Stimulated activated memory B cell treated with anti-CD40 and anti-IgM and Interleukin-4, amounts not matched to agents 10 μg/mL and 1 μg/mL and 100 μg/mL, for 72 hours (primary cell): ENCODE measurements around the gene SPTA1.
A peak's percentile ranks its signal among the peaks of the same experiment; 100 is the strongest.

Source experiments
- ATAC-seq: fragments of 150-1000 bp; cut with Tn5 transposase; 2 replicates; pipeline ENCODE4 v1.10.0; 2021
- H3K27ac Mint-ChIP-seq: one replicate; pipeline ENCODE4 v1.8.0; 2022; ENCODE audit warnings: mild to moderate bottlenecking, mixed read lengths
- H3K27me3 Mint-ChIP-seq: one replicate; pipeline ENCODE4 v1.8.0; 2022; ENCODE audit warnings: mixed read lengths
- H3K36me3 Mint-ChIP-seq: one replicate; pipeline ENCODE4 v1.8.0; 2022; ENCODE audit warnings: mixed read lengths
- H3K4me1 Mint-ChIP-seq: one replicate; pipeline ENCODE4 v1.8.0; 2022; ENCODE audit warnings: mixed read lengths
- H3K4me3 Mint-ChIP-seq: one replicate; pipeline ENCODE4 v1.8.0; 2022; ENCODE audit warnings: mild to moderate bottlenecking, moderate library complexity, mixed read lengths
- H3K9me3 Mint-ChIP-seq: one replicate; pipeline ENCODE4 v1.8.0; 2022; ENCODE audit warnings: mixed read lengths

SPTA1 gene

DNA sequence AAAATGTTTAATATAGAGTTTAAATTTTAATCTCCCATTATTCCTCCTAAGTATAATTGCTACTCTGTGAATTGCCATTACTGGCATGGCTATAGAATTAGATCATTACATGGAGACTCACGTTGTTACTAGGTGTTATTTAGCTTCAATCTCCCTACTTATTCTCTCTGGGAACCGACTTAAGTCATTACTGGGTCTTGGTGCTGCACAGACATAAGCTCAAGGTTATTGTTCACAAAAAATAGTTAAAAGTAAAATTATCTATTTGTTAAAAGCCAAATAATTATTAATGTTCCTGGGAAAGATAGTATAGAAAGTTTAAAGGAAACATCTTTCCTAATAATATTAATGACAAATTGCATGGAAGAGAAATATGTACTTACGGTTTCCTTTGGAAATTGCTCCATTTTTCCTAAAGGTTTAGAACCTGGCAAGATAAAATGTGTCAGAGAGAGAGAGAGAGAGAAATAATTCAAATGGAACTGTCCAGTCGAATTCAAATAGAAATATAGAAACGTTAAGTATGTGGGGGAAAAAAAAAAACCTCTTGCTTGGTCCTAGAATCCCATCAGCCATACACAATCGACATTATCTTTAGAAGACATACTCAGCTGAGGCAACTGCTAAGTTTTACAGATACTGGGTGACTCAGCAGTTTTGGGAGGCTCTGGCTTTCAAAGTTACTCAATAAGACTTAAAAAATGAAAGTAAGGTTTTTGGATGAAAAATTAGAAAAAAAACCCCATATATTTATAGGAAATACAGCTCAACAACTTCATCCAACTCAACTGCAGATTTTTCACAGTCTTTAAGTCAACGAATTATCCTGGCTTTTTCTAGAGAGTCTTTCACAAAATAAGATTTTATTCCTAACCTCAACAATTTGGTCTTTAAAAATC is at the start of gene SPTA1:
TSS of gene SPTA1 (minus strand) at position 605 of the 899 bp plus-strand sequence. CDS start at position 407, 198 bp downstream.
- no peak for ATAC-seq
- H3K4me1 Mint-ChIP-seq, result no peaks in the 10 kb centered on the region
- no peaks in the 10 kb centered on the region for H3K9me3 Mint-ChIP-seq
- H3K27me3 Mint-ChIP-seq, result peaks cover 25% of the 10 kb centered on the region
- H3K36me3 Mint-ChIP-seq, result no peaks in the 10 kb centered on the region
- no peak within 1 kb of the TSS for H3K4me3 Mint-ChIP-seq
- H3K27ac Mint-ChIP-seq, result no peak within 1 kb of the TSS

DNA sequence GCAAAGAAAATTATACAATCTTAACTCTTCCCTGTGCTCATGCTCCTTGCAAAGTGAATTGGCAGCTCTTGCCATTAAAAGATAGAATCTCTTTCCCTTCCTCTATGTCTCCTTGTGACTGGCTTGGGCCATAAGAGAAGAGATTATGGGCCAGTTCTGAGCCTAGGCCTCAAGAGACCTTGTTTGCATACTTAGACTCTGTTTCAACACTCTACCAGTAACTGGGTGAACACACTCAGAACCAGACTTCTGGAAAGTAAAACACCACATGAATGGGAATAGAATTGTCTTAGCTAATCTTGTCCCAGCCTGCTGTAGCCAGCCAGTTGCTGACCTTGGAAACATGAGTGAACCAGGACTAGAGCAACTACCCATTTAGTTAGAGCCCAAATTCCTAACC is 49.3 kb upstream of the SPTA1 start:
- H3K9me3 Mint-ChIP-seq, result no peaks in the 10 kb centered on the region
- ATAC-seq, result no peak
- H3K27me3 Mint-ChIP-seq, result peaks cover 13% of the 10 kb centered on the region
- H3K27ac Mint-ChIP-seq, result no peak overlapping the region
- H3K36me3 Mint-ChIP-seq, result no peaks in the 10 kb centered on the region
- no peaks in the 10 kb centered on the region for H3K4me1 Mint-ChIP-seq
- H3K4me3 Mint-ChIP-seq, result no peak overlapping the region

DNA sequence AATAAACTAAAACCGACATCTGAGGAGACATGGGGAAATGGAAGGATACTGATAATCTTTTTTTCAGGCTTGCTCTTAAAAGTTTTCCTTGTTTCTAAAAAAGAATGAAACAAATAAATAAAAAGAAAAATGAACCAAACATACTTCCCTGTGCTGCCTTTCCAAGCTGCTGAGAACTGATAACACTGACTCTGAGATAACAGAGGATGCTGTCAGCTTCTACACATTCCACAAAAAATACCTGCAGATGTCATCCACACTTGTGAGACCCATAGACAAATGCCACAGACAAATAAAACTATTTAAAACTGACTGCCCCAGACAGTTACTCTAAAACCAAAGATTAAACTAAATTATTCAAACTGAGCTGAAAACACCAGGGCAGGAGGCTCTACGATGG is 46.0 kb upstream of the SPTA1 start:
- Mint-ChIP-seq H3K36me3 (no peaks in the 10 kb centered on the region), H3K27ac (no peak overlapping the region), H3K27me3 (peaks cover 9% of the 10 kb centered on the region), H3K4me1 (no peaks in the 10 kb centered on the region), H3K9me3 (no peaks in the 10 kb centered on the region), H3K4me3 (no peak overlapping the region)
- ATAC-seq, result no peak

DNA sequence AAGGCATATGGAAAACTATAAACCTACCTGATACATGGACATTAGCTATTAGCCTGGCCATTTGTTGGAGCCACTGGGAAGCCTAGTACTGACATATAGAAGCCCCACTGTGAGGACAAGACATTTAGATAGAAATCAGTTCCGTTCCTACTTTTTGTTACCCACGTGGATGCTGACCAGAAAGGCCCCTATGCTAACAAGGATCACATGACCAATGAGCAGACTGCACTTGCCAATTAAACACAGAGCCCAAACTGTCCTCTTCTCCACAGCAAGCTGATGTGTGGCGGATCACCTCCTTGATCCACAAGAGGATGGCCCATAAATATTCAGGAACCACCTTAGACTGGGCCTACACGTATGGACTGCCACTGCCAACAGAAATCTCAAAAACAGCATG is 45.2 kb upstream of the SPTA1 start:
- no peaks in the 10 kb centered on the region for H3K4me1 Mint-ChIP-seq
- ATAC-seq, result no peak
- H3K4me3 Mint-ChIP-seq, result no peak overlapping the region
- H3K9me3 Mint-ChIP-seq, result no peaks in the 10 kb centered on the region
- no peak overlapping the region for H3K27ac Mint-ChIP-seq
- H3K27me3 Mint-ChIP-seq, result peaks cover 12% of the 10 kb centered on the region
- no peaks in the 10 kb centered on the region for H3K36me3 Mint-ChIP-seq

DNA sequence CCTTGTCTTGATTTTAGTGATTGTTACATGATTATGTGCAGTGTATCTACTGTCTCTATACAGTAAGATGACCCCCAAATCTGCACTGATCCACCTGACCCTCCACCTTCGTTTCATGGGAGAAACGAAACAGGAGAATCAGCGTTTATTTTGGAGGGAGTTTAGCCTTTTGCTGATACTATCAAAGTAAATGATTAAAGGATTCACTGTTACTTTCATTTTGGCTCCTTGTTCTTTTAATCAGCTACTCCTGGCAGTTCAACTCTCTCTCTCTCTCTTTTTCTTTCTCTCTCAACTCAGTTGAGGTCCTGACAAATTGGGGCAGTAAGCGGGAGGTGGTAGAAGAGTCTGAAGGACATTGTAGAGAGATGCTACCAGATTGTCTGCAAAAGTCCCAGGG is 43.9 kb upstream of the SPTA1 start:
- no peaks in the 10 kb centered on the region for H3K36me3 Mint-ChIP-seq
- ATAC-seq, result no peak
- H3K9me3 Mint-ChIP-seq, result no peaks in the 10 kb centered on the region
- H3K27ac Mint-ChIP-seq, result no peak overlapping the region
- no peak overlapping the region for H3K4me3 Mint-ChIP-seq
- no peaks in the 10 kb centered on the region for H3K4me1 Mint-ChIP-seq
- H3K27me3 Mint-ChIP-seq, result peaks cover 18% of the 10 kb centered on the region

DNA sequence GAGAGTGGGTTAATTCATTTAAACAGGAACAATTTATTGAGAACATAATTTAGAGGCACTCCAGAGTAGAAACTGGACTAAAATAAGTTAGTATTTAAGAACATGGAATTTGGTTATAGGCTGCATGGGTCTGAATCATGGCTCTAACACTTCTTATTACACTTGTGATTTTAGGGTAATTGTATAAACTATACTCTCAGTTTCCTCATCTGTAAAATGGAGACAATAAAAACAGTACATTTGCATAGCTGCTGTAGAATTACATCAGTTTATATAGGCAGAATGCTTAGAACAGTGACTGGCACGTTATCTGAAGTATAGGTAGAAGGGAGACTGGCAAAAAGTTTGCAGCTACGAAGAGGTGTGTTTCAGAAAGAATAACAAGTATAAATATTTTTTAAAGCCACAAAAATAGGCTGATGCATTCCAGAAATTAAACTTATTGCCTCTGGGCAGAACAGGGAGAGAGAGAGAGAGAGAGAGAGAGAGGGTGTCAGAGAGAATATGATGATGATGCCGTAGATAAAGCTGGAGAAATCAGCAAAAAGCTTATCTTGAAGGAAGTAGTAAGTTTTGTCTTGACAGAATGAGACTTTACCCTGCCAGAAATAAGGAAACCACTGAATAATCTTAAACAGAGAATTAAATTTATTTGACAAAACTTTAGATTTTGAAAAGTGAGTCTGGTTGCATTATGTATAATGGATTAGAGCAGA is 42.2 kb upstream of the SPTA1 start:
- H3K27me3 Mint-ChIP-seq, result peaks cover 29% of the 10 kb centered on the region
- no peaks in the 10 kb centered on the region for H3K9me3 Mint-ChIP-seq
- no peaks in the 10 kb centered on the region for H3K36me3 Mint-ChIP-seq
- no peak for ATAC-seq
- no peak overlapping the region for H3K4me3 Mint-ChIP-seq
- H3K4me1 Mint-ChIP-seq, result no peaks in the 10 kb centered on the region
- H3K27ac Mint-ChIP-seq, result no peak overlapping the region

DNA sequence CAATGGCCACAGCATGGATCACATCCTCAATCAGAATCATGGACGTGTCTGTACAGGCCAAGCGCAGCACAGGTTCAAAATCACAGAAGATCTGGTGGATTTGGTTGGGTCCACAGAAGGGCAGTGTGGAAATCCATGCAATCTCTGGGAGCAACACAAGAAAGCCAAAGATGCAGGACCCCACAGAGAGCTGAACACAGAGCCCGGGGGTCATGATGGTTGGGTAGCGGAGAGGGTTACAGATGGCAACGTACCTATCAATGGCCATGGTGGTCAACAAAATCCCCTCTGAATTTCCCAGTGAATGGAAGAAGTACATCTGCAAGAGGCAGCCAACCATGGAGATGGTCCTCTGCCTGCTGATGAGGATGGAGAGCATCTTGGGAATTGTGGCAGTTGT is 37.9 kb upstream of the SPTA1 start:
- ATAC-seq, result no peak
- no peak overlapping the region for H3K4me3 Mint-ChIP-seq
- H3K9me3 Mint-ChIP-seq, result no peaks in the 10 kb centered on the region
- peaks cover 55% of the 10 kb centered on the region for H3K27me3 Mint-ChIP-seq
- no peak overlapping the region for H3K27ac Mint-ChIP-seq
- H3K4me1 Mint-ChIP-seq, result no peaks in the 10 kb centered on the region
- no peaks in the 10 kb centered on the region for H3K36me3 Mint-ChIP-seq

DNA sequence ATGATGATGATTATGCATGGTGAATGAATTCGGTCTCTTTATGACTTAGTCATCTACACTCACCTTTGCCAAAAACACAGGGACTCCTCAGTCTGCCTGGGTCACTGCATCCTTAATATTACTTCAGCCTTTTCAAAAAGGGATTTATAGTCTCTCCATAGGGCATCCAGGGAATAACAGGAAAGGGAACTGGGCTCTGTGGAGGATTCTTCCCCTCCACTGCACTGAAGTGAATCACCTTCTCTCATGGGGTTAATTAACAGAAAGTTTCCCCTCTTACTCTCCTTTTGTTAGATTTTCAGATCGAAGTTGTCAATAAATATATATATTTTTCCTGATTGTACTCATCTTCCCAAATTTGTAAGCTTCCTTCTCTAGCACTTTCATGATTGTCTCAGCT is 34.1 kb upstream of the SPTA1 start, which contains the start of gene OR6K3:
TSS of gene OR6K3 (minus strand) at position 101 of the 400 bp plus-strand sequence. CDS start 2,605 bp downstream, outside the sequence.
- Mint-ChIP-seq H3K9me3 (no peaks in the 10 kb centered on the region), H3K27me3 (peaks cover 52% of the 10 kb centered on the region), H3K27ac (no peak within 1 kb of the TSS), H3K4me1 (no peaks in the 10 kb centered on the region), H3K36me3 (no peaks in the 10 kb centered on the region), H3K4me3 (no peak within 1 kb of the TSS)
- ATAC-seq, result no peak

DNA sequence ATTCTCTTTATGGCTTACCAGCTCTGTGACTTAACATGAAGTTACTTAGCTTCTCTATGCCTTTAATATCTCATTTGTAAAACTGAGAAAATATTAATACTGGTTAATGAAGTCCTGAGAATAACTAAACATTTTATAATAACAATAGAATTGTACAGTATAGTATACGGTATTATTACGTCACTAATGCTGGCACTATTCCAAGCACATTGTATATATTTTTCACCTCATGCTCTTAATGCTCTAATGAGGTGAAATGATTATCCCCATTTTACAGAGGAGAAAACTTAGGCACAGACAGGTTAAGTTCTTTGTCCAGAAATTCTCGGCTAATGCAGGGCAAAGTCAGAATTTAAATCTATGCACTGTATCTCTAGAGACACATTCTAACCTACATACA is 33.1 kb upstream of the SPTA1 start:
- ATAC-seq, result no peak
- Mint-ChIP-seq H3K27ac (no peak overlapping the region), H3K9me3 (no peaks in the 10 kb centered on the region), H3K4me1 (no peaks in the 10 kb centered on the region), H3K27me3 (peaks cover 49% of the 10 kb centered on the region), H3K36me3 (no peaks in the 10 kb centered on the region), H3K4me3 (no peak overlapping the region)

DNA sequence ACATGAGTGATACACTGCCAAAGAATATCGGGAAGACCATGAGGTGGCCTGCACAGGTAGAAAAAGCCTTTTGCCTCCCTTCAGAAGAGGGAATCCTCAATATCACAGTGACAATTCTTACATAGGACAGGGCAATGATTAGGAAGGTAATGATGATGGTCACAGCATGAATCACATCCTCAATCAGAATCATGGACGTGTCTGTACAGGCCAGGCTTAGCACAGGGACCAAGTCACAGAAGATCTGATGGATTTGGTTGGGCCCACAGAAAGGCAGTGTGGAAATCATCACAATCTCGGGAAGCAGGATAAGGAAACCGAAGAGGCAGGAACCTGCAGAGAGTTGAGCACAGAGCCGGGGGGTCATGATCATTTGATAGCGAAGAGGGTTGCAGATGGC is 30.8 kb upstream of the SPTA1 start:
- Mint-ChIP-seq H3K27ac (no peak overlapping the region), H3K9me3 (no peaks in the 10 kb centered on the region), H3K4me3 (no peak overlapping the region), H3K4me1 (no peaks in the 10 kb centered on the region), H3K36me3 (no peaks in the 10 kb centered on the region), H3K27me3 (peaks cover 37% of the 10 kb centered on the region)
- ATAC-seq, result no peak

DNA sequence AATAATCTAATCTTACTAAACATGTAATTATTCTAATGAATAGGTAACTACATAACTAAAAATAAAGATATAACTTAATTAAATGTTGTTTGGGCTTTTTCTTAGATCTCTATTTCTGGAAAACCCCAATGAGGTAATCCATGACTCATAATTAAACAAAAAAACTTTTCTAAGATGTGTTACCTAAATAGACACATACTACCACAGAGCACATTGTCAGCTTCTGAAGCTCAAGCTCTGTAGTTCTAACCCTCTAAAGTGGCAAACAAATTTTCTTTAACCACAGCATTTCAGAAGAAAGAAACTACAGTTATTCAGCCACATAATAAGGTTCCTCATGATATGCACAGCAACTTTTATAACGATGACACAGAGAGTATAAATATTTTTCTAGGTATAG is 29.8 kb upstream of the SPTA1 start:
- no peaks in the 10 kb centered on the region for H3K36me3 Mint-ChIP-seq
- peak; percentile 59 for ATAC-seq
- no peaks in the 10 kb centered on the region for H3K4me1 Mint-ChIP-seq
- H3K9me3 Mint-ChIP-seq, result no peaks in the 10 kb centered on the region
- no peak overlapping the region for H3K27ac Mint-ChIP-seq
- H3K4me3 Mint-ChIP-seq, result no peak overlapping the region
- peaks cover 39% of the 10 kb centered on the region for H3K27me3 Mint-ChIP-seq

DNA sequence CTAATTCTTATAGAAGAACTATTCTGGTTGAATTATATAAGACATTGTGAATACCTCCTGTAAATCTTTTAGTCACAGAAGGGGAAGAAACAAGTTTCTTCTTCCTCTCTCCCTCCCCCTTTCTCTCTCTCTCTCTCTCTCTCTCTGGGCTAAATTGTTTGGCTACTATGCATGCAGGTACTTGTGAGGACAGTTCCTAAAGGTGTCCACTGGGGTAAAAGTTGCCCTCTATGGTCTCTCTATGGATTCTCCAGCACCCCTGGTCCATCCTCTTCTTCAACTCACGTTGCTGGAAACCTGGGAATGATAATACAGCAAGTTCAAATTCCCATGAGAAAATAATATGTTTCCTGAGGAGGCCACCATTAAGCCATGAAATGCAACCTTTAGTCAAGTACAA is 28.2 kb upstream of the SPTA1 start:
- Mint-ChIP-seq H3K9me3 (no peaks in the 10 kb centered on the region), H3K36me3 (no peaks in the 10 kb centered on the region), H3K4me3 (no peak overlapping the region), H3K27ac (no peak overlapping the region), H3K27me3 (peaks cover 34% of the 10 kb centered on the region), H3K4me1 (no peaks in the 10 kb centered on the region)
- ATAC-seq, result no peak

DNA sequence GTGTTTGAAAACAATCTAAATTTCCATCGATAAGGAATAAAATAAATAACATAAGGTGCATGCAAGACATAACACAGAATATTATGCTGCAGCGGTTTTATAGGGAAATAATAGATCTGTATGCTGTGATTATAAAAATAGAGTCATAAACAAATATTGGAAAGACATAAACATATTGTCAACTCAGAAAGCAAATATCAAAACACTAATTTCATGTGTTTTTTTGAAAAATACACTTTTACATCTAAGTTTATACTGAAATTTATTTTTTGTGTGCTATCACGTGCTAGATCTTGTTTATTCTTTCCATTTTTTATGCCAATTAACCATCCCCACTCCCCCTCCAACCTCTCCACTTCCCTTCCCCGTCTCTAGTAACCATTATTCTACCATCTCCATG is 24.6 kb upstream of the SPTA1 start:
- ATAC-seq, result no peak
- Mint-ChIP-seq H3K27me3 (peaks cover 16% of the 10 kb centered on the region), H3K27ac (no peak overlapping the region)

DNA sequence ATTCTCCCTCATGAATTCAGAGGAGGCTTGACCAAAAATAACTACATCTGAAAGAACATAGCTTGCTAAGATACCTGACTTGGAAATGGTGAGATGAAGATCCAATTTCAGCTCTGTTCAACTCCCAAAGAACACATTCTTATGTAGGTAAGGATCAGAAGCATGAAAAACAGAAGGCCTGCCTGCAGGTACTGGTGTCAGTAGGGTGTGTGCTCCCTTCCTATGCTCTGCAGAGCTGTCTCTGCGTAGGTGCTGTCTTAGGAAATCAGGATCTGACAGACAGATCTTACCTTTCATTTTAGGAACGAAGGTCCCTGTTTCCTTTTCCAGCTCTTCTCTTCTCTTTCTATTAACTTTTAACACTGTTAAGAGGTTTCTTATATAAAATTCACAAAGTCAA is 19.6 kb upstream of the SPTA1 start:
- Mint-ChIP-seq H3K27me3 (peaks cover 2% of the 10 kb centered on the region), H3K36me3 (no peaks in the 10 kb centered on the region), H3K4me1 (no peaks in the 10 kb centered on the region), H3K27ac (no peak overlapping the region), H3K9me3 (no peaks in the 10 kb centered on the region), H3K4me3 (no peak overlapping the region)
- ATAC-seq, result no peak

More for the DNA sequence above, 24.6 kb upstream of the SPTA1 start:
- no peaks in the 10 kb centered on the region for H3K9me3 Mint-ChIP-seq
- no peaks in the 10 kb centered on the region for H3K4me1 Mint-ChIP-seq
- no peaks in the 10 kb centered on the region for H3K36me3 Mint-ChIP-seq
- H3K4me3 Mint-ChIP-seq, result no peak overlapping the region

DNA sequence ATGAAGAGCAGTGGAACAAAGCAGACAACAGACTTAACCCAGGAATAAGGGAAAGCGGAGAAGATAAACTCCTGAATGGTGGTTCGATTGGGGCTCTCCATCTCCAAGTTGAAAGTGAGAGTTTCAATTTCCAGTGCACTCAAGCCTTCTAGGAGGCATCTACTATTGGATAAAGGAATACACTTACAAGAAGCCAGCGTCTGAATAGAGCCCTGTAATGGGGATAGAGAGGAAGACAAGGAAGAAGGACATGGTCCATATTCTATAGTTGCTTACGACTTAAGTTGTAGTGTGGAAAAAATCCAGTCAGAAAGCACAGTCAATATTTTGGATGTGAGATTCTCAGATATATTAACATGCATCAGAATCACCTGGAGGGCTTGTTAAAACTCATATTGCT is 14.0 kb upstream of the SPTA1 start, which contains the start of gene OR6K2:
TSS of gene OR6K2 (minus strand) at position 101 of the 400 bp plus-strand sequence. CDS start at position 101, 0 bp downstream.
- no peak within 1 kb of the TSS for H3K27ac Mint-ChIP-seq
- no peak for ATAC-seq
- H3K9me3 Mint-ChIP-seq, result no peaks in the 10 kb centered on the region
- H3K4me1 Mint-ChIP-seq, result no peaks in the 10 kb centered on the region
- no peaks in the 10 kb centered on the region for H3K36me3 Mint-ChIP-seq
- H3K4me3 Mint-ChIP-seq, result no peak within 1 kb of the TSS
- peaks cover 23% of the 10 kb centered on the region for H3K27me3 Mint-ChIP-seq

DNA sequence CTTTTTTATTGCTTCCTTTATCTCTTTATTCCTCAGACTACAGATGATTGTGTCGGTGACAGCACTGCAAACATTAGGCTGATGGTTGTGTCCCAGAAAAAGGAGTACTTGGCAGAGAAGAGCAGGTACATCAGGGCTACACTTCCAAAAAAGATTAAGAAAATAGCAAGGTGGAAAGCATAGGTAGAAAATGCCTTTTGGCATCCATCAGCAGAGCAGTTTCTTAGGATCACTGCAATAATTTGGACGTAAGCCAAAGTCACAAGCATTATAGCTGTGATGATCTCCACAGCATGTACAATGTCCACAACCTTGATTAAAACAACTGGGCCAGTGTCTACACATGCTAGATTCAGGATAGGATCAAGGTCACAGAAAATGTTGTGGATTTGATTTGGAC is 8.1 kb upstream of the SPTA1 start:
- Mint-ChIP-seq H3K27me3 (peaks cover 22% of the 10 kb centered on the region), H3K4me1 (no peaks in the 10 kb centered on the region), H3K36me3 (no peaks in the 10 kb centered on the region), H3K4me3 (no peak overlapping the region), H3K9me3 (no peaks in the 10 kb centered on the region), H3K27ac (no peak overlapping the region)
- no peak for ATAC-seq
